Osteoblast (primary cell): ENCODE data around the gene CACNA1S. TPM values are rescaled to one million over a fixed set of nuclear protein-coding genes. Genes with fewer than 3 reads are reported as not detected.

Source experiments
- DNase-seq: peaks from one replicate; pipeline ENCODE4 v3.0.0; 2011; ENCODE audit warnings: low spot score, mixed read lengths; ENCODE audit not compliant: insufficient read length; ENCODE audit errors: missing footprints
- H2AFZ ChIP-seq: 2 replicates; pipeline ENCODE4 v1.6.0; 2011; ENCODE audit warnings: mild to moderate bottlenecking, low read length
- H3K27ac ChIP-seq: 2 replicates; pipeline ENCODE4 v1.5.1; 2011; ENCODE audit warnings: mild to moderate bottlenecking, low read depth, low read length, moderate library complexity
- H3K27me3 ChIP-seq: 2 replicates; pipeline ENCODE4 v1.6.0; 2012; ENCODE audit warnings: mild to moderate bottlenecking, control low read depth, inconsistent platforms, low read length, moderate library complexity; ENCODE audit not compliant: insufficient read depth
- H3K36me3 ChIP-seq: 2 replicates; pipeline ENCODE4 v1.5.1; 2011; ENCODE audit warnings: mild to moderate bottlenecking, low read length, control low read depth, moderate library complexity; ENCODE audit not compliant: insufficient read depth
- H3K4me1 ChIP-seq: 2 replicates; pipeline ENCODE4 v1.5.1; 2011; ENCODE audit warnings: mild to moderate bottlenecking, low read length, control low read depth, moderate library complexity; ENCODE audit not compliant: insufficient read depth
- H3K4me2 ChIP-seq: 2 replicates; pipeline ENCODE4 v1.6.0; 2011; ENCODE audit warnings: mild to moderate bottlenecking, low read length; ENCODE audit not compliant: insufficient read depth
- H3K4me3 ChIP-seq: fragments of 200-600 bp; sonication (generic); 3 replicates; pipeline ENCODE4 v1.5.1; 2012; ENCODE audit warnings: mild to moderate bottlenecking, low read length, inconsistent platforms; ENCODE audit not compliant: insufficient read depth
- H3K79me2 ChIP-seq: 2 replicates; pipeline ENCODE4 v1.6.0; 2012; ENCODE audit warnings: mild to moderate bottlenecking, low read length, control low read depth, inconsistent platforms; ENCODE audit not compliant: insufficient read depth
- H3K9me3 ChIP-seq: 2 replicates; pipeline ENCODE4 v1.5.1; 2011; ENCODE audit warnings: low read depth, low read length, control low read depth
- H4K20me1 ChIP-seq: 2 replicates; pipeline ENCODE4 v1.6.0; 2012; ENCODE audit warnings: mild to moderate bottlenecking, low read length, control low read depth; ENCODE audit not compliant: insufficient read depth
- CTCF ChIP-seq: IDR thresholded peaks from 2 replicates; pipeline ENCODE4 v1.5.1; 2011; ENCODE audit warnings: mild to moderate bottlenecking, low read depth, low read length, moderate library complexity; ENCODE audit errors: extremely low read depth
- total RNA-seq: library from RNA; depleted of rRNA; stranded (reverse); fragments of >200 nt; gene quantifications from 2 replicates; pipeline ENCODE4 v1.2.3, GENCODE V29; 2012

The CACNA1S gene
- total RNA-seq, 1 donor, result not detected

- Histone ChIP-seq H3K27ac (no peak overlapping the region), H3K9me3 (no peaks in the 10 kb centered on the region), H3K27me3 (peaks cover 27% of the 10 kb centered on the region), H4K20me1 (no peaks in the 10 kb centered on the region), H3K4me1 (no peaks in the 10 kb centered on the region), H3K4me3 (no peak overlapping the region), H2AFZ (no peak overlapping the region), H3K4me2 (no peak overlapping the region), H3K36me3 (no peaks in the 10 kb centered on the region), H3K79me2 (no peaks in the 10 kb centered on the region)
- no peak for TF ChIP-seq CTCF
- DNase-seq, result peak; percentile 62
These were observed 45.2 kb downstream of the CACNA1S start for GRCh38 chr1:201066986-201067385.

- H2AFZ ChIP-seq, result no peak overlapping the region
- H4K20me1 ChIP-seq, result no peaks in the 10 kb centered on the region
- H3K9me3 ChIP-seq, result no peaks in the 10 kb centered on the region
- H3K4me2 ChIP-seq, result no peak overlapping the region
- no peaks in the 10 kb centered on the region for H3K36me3 ChIP-seq
- no peaks in the 10 kb centered on the region for H3K79me2 ChIP-seq
- no peak for TF ChIP-seq CTCF
- peaks cover 18% of the 10 kb centered on the region for H3K27me3 ChIP-seq
- no peak overlapping the region for H3K4me3 ChIP-seq
- H3K4me1 ChIP-seq, result no peaks in the 10 kb centered on the region
- no peak overlapping the region for H3K27ac ChIP-seq
- peak; percentile 72 for DNase-seq
These were observed 46.5 kb downstream of the CACNA1S start for GRCh38 chr1:201065686-201066085.

- no peak overlapping the region for H2AFZ ChIP-seq
- no peaks in the 10 kb centered on the region for H4K20me1 ChIP-seq
- H3K9me3 ChIP-seq, result no peaks in the 10 kb centered on the region
- no peak for TF ChIP-seq CTCF
- peak; percentile 75 for DNase-seq
- peaks cover 18% of the 10 kb centered on the region for H3K27me3 ChIP-seq
- no peak overlapping the region for H3K4me3 ChIP-seq
- no peaks in the 10 kb centered on the region for H3K4me1 ChIP-seq
- no peaks in the 10 kb centered on the region for H3K79me2 ChIP-seq
- no peak overlapping the region for H3K27ac ChIP-seq
- no peak overlapping the region for H3K4me2 ChIP-seq
- H3K36me3 ChIP-seq, result no peaks in the 10 kb centered on the region
These were observed 47.4 kb downstream of the CACNA1S start for GRCh38 chr1:201064806-201065205.

GRCh38 chr1:201063145-201063544 is 49.1 kb downstream of the CACNA1S start:
- no peak overlapping the region for H3K4me2 ChIP-seq
- H3K4me1 ChIP-seq, result no peaks in the 10 kb centered on the region
- H3K27ac ChIP-seq, result no peak overlapping the region
- peaks cover 12% of the 10 kb centered on the region for H3K27me3 ChIP-seq
- DNase-seq, result peak; percentile 6
- H2AFZ ChIP-seq, result no peak overlapping the region
- TF ChIP-seq CTCF, result no peak
- no peaks in the 10 kb centered on the region for H3K79me2 ChIP-seq
- no peaks in the 10 kb centered on the region for H3K9me3 ChIP-seq
- H3K36me3 ChIP-seq, result no peaks in the 10 kb centered on the region
- no peaks in the 10 kb centered on the region for H4K20me1 ChIP-seq
- H3K4me3 ChIP-seq, result no peak overlapping the region
